Measurements from ENCODE around the gene LSMEM2.
"Not testable (repeated sequence)": the region's sequence is repeated elsewhere in the genome, so short reads cannot be mapped to it uniquely, and the experiment has no call there.

The LSMEM2 gene

GRCh38 chr3:50271314-50271936, 7.5 kb upstream of the LSMEM2 start:
- no peak overlapping the region for H3K27ac ChIP-seq
- peaks cover 6% of the 10 kb centered on the region for H3K27me3 ChIP-seq (ENCODE audit: insufficient read depth, low read depth, severe bottlenecking)
- no peak overlapping the region for H3K4me3 ChIP-seq (ENCODE audit: low read depth, low read length)
- H3K36me3 ChIP-seq = no peaks in the 10 kb centered on the region
- TF ChIP-seq CTCF (IDR thresholded peaks at IDR 0.05; ENCODE audit: low read depth, low read length) = no peak
- H3K9me3 ChIP-seq (ENCODE audit: severe bottlenecking) = no peaks in the 10 kb centered on the region
- DNase-seq = no peak

GRCh38 chr3:50272538-50272910, 6.4 kb upstream of the LSMEM2 start:
- H3K9me3 ChIP-seq (ENCODE audit: severe bottlenecking); H3K27ac ChIP-seq; DNase-seq; H3K36me3 ChIP-seq; H3K27me3 ChIP-seq (ENCODE audit: insufficient read depth, low read depth, severe bottlenecking); H3K4me3 ChIP-seq (ENCODE audit: low read depth, low read length): not testable (repeated sequence)

- Histone ChIP-seq H3K4me3 (ENCODE audit: low read depth, low read length) (no peak overlapping the region), H3K27me3 (ENCODE audit: insufficient read depth, low read depth, severe bottlenecking) (peaks cover 6% of the 10 kb centered on the region), H3K9me3 (ENCODE audit: severe bottlenecking) (no peaks in the 10 kb centered on the region), H3K27ac (no peak overlapping the region), H3K36me3 (no peaks in the 10 kb centered on the region)
- peak; percentile 85 for DNase-seq
- peak; percentile 98 for TF ChIP-seq CTCF (IDR thresholded peaks at IDR 0.05; ENCODE audit: low read depth, low read length)
Measured at GRCh38 chr3:50272911-50273688, 5.8 kb upstream of the LSMEM2 start.

GRCh38 chr3:50273689-50274065, 5.2 kb upstream of the LSMEM2 start:
- no peak for DNase-seq
- no peak for TF ChIP-seq CTCF (IDR thresholded peaks at IDR 0.05; ENCODE audit: low read depth, low read length)
- no peaks in the 10 kb centered on the region for H3K36me3 ChIP-seq
- H3K4me3 ChIP-seq (ENCODE audit: low read depth, low read length) = no peak overlapping the region
- H3K27me3 ChIP-seq (ENCODE audit: insufficient read depth, low read depth, severe bottlenecking) = peaks cover 6% of the 10 kb centered on the region
- no peak overlapping the region for H3K27ac ChIP-seq
- no peaks in the 10 kb centered on the region for H3K9me3 ChIP-seq (ENCODE audit: severe bottlenecking)

- Histone ChIP-seq H3K27ac (no peak overlapping the region), H3K4me3 (ENCODE audit: low read depth, low read length) (no peak overlapping the region), H3K27me3 (ENCODE audit: insufficient read depth, low read depth, severe bottlenecking) (peaks cover 6% of the 10 kb centered on the region), H3K36me3 (no peaks in the 10 kb centered on the region), H3K9me3 (ENCODE audit: severe bottlenecking) (no peaks in the 10 kb centered on the region)
- DNase-seq = peak; percentile 81
- TF ChIP-seq CTCF (IDR thresholded peaks at IDR 0.05; ENCODE audit: low read depth, low read length) = peak; percentile 69
Measured at GRCh38 chr3:50274371-50275104, 4.3 kb upstream of the LSMEM2 start.

All from WERI-Rb-1 (cell line).